K562 (cell line): Measurements from ENCODE around the gene NFKBIA.

ENCODE experiments used
- GABPA ChIP-seq: fragments of 200-800 bp; sonication (Bioruptor generic); conservative IDR thresholded peaks from 2 replicates; pipeline ENCODE4 v1.6.1; 2016; ENCODE audit warnings: low read depth, missing genetic modification characterization, missing compliant biosample characterization
- HIVEP1 ChIP-seq: fragments of 250-450 bp; sonication (Bioruptor Pico); IDR thresholded peaks from 2 replicates; pipeline ENCODE4 v1.4.0; 2020; ENCODE audit warnings: mild to moderate bottlenecking
- JUNB ChIP-seq: fragments of 450-650 bp; formaldehyde crosslinking; conservative IDR thresholded peaks from 2 replicates; pipeline ENCODE4 v1.4.0; 2020; ENCODE audit warnings: mild to moderate bottlenecking
- MAFK ChIP-seq: IDR thresholded peaks from 2 replicates; pipeline ENCODE4 v1.6.1; 2011; ENCODE audit warnings: low read length, improper control_type of control experiment
- MXI1 ChIP-seq: IDR thresholded peaks from 2 replicates; pipeline ENCODE4 v1.6.1; 2011; ENCODE audit warnings: low read depth, mild to moderate bottlenecking, improper control_type of control experiment, low read length
- POLR2A ChIP-seq: fragments of 450-650 bp; conservative IDR thresholded peaks from 2 replicates; pipeline ENCODE4 v1.6.1; 2016
- POLR2AphosphoS5 ChIP-seq: IDR thresholded peaks from 2 replicates; pipeline ENCODE4 v1.6.1; 2011; ENCODE audit warnings: mild to moderate bottlenecking, low read depth, low read length, moderate library complexity; ENCODE audit not compliant: control insufficient read depth, insufficient read depth
- RBBP5 ChIP-seq: fragments of 200-600 bp; sonication (generic); IDR thresholded peaks from 2 replicates; pipeline ENCODE4 v1.6.1; 2012; ENCODE audit warnings: borderline replicate concordance, mild to moderate bottlenecking, low read length, control low read depth, inconsistent platforms; ENCODE audit not compliant: insufficient read depth, poor library complexity, severe bottlenecking
- TCF7 ChIP-seq: sonication (generic); IDR thresholded peaks from 2 replicates; pipeline ENCODE4 v1.6.1; 2016; ENCODE audit warnings: antibody characterized with exemption, borderline replicate concordance
- TF ChIP-seq, protein P1 (sequence below): fragments of 450-650 bp; conservative IDR thresholded peaks from 2 replicates; pipeline ENCODE4 v1.6.1; 2016; ENCODE audit warnings: missing genetic modification characterization, low read depth, mild to moderate bottlenecking, control low read depth, missing compliant biosample characterization
- TF ChIP-seq, protein P2 (sequence below), 3 experiments: IDR thresholded peaks in 2 of 3; conservative IDR thresholded peaks in 1 of 3; 2 replicates each; pipeline ENCODE4 v1.5.1; 2011 to 2012; ENCODE audit warnings: low read length in 3 of 3, mild to moderate bottlenecking in 3 of 3, control low read depth in 2 of 3, improper control_type of control experiment in 1 of 3, inconsistent platforms in 1 of 3, low read depth in 1 of 3, mixed read lengths in 1 of 3, moderate library complexity in 1 of 3; ENCODE audit not compliant: insufficient read depth in 2 of 3
- TF ChIP-seq, protein P3 (sequence below): fragments of 450-650 bp; formaldehyde crosslinking; IDR thresholded peaks from 2 replicates; pipeline ENCODE4 v1.4.0; 2022; ENCODE audit warnings: missing genetic modification characterization

DNA sequence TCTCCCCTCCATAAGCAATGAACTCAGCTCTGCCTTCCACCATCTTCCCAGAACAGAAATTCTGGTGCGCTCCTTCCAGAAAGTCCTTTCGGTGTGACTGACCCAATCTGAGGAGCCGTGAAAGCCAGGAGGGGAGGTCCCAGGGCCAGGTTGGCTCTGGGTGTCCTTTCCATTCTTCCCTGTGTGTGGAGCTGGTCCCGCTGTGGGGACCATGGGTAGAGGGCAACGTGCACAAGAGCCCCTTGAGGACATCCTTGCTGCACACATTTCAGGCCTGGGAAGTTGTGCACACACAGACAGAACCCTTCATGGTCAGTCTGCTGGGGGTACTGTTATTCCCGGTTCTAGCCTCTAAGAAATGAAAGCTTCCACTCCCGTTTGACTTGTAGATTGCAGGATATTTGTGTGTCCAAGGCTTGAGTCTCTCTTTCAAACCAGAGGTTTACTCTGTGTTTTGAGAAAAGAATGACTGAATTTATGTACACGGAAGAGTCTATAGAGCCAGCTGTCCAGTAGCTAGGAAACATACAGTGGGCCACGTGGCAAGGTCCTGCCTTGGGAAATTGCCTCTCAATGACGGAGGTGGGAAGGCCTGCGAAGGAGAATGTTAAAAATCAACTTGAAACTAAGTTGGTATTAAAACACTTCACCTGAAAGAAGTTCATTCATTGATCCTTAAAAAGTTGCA, 10.1 kb downstream of the NFKBIA start:
- TF ChIP-seq TCF7 (no peak), RBBP5 (no peak), MXI1 (no peak), JUNB (CRISPR knock-in tag) (no peak), HIVEP1 (CRISPR knock-in tag) (no peak), MAFK (no peak), GABPA (no peak), POLR2AphosphoS5 (no peak), POLR2A (no peak)
- TF ChIP-seq, protein P1, sequence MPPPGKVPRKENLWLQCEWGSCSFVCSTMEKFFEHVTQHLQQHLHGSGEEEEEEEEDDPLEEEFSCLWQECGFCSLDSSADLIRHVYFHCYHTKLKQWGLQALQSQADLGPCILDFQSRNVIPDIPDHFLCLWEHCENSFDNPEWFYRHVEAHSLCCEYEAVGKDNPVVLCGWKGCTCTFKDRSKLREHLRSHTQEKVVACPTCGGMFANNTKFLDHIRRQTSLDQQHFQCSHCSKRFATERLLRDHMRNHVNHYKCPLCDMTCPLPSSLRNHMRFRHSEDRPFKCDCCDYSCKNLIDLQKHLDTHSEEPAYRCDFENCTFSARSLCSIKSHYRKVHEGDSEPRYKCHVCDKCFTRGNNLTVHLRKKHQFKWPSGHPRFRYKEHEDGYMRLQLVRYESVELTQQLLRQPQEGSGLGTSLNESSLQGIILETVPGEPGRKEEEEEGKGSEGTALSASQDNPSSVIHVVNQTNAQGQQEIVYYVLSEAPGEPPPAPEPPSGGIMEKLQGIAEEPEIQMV (tag), result no peak
- TF ChIP-seq, protein P2, sequence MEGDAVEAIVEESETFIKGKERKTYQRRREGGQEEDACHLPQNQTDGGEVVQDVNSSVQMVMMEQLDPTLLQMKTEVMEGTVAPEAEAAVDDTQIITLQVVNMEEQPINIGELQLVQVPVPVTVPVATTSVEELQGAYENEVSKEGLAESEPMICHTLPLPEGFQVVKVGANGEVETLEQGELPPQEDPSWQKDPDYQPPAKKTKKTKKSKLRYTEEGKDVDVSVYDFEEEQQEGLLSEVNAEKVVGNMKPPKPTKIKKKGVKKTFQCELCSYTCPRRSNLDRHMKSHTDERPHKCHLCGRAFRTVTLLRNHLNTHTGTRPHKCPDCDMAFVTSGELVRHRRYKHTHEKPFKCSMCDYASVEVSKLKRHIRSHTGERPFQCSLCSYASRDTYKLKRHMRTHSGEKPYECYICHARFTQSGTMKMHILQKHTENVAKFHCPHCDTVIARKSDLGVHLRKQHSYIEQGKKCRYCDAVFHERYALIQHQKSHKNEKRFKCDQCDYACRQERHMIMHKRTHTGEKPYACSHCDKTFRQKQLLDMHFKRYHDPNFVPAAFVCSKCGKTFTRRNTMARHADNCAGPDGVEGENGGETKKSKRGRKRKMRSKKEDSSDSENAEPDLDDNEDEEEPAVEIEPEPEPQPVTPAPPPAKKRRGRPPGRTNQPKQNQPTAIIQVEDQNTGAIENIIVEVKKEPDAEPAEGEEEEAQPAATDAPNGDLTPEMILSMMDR (IDR thresholded peaks at IDR 0.05 in 2 of 3, conservative IDR thresholded peaks at IDR 0.05 in 1 of 3; ENCODE audit: insufficient read depth in 2 of 3, low read depth in 1 of 3, low read length in 3 of 3), result no peak
- TF ChIP-seq, protein P3, sequence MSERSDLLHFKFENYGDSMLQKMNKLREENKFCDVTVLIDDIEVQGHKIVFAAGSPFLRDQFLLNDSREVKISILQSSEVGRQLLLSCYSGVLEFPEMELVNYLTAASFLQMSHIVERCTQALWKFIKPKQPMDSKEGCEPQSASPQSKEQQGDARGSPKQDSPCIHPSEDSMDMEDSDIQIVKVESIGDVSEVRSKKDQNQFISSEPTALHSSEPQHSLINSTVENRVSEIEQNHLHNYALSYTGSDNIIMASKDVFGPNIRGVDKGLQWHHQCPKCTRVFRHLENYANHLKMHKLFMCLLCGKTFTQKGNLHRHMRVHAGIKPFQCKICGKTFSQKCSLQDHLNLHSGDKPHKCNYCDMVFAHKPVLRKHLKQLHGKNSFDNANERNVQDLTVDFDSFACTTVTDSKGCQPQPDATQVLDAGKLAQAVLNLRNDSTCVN, result no peak
